HCT116 (cell line): ENCODE results near the gene KNSTRN.

ENCODE experiments used
- CTCF ChIP-seq, 3 experiments: fragments of 200-600 bp in 1 of 3; sonication (generic) in 1 of 3; IDR thresholded peaks in 2 of 3; conservative IDR thresholded peaks in 1 of 3; 2 replicates each; pipeline ENCODE4 v1.5.1; 2012 to 2017; ENCODE audit warnings: low read depth in 2 of 3, low read length in 2 of 3, antibody characterized with exemption in 1 of 3, borderline replicate concordance in 1 of 3, control low read depth in 1 of 3, mild to moderate bottlenecking in 1 of 3, mixed read lengths in 1 of 3, mixed run types in 1 of 3, moderate library complexity in 1 of 3; ENCODE audit not compliant: insufficient read depth in 1 of 3
- EZH2 ChIP-seq: fragments of 200-600 bp; sonication (generic); IDR thresholded peaks from 2 replicates; pipeline ENCODE4 v1.6.1; 2017; ENCODE audit warnings: antibody characterized with exemption, mixed run types
- EZH2phosphoT487 ChIP-seq: fragments of 200-600 bp; IDR thresholded peaks from 2 replicates; pipeline ENCODE4 v1.6.1; 2018; ENCODE audit warnings: antibody characterized with exemption, borderline replicate concordance
- FOSL1 ChIP-seq: IDR thresholded peaks from 2 replicates; pipeline ENCODE4 v1.6.1; 2012; ENCODE audit warnings: low read depth
- POLR2A ChIP-seq: IDR thresholded peaks from 2 replicates; pipeline ENCODE4 v1.7.0; 2011; ENCODE audit warnings: borderline replicate concordance; ENCODE audit not compliant: insufficient read depth, insufficient read length; ENCODE audit errors: extremely low read depth
- POLR2AphosphoS5 ChIP-seq: IDR thresholded peaks from 2 replicates; pipeline ENCODE4 v1.6.1; 2011; ENCODE audit warnings: mild to moderate bottlenecking, low read depth, low read length, moderate library complexity
- RAD21 ChIP-seq: IDR thresholded peaks from 2 replicates; pipeline ENCODE4 v1.6.1; 2012; ENCODE audit warnings: low read depth, mild to moderate bottlenecking
- SRF ChIP-seq: IDR thresholded peaks from 2 replicates; pipeline ENCODE4 v1.6.1; 2012; ENCODE audit warnings: low read depth
- YY1 ChIP-seq: IDR thresholded peaks from 2 replicates; pipeline ENCODE4 v1.6.1; 2011; ENCODE audit warnings: low read length, low read depth, moderate library complexity, mild to moderate bottlenecking; ENCODE audit not compliant: insufficient replicate concordance; ENCODE audit errors: extremely low read depth
- ZNF274 ChIP-seq: fragments of 200-500 bp; sonication (Bioruptor generic); IDR thresholded peaks from 2 replicates; pipeline ENCODE4 v1.6.1; 2014; ENCODE audit warnings: mild to moderate bottlenecking, low read depth, low read length, inconsistent platforms

GRCh38 chr15:40440743-40441564, 58.4 kb downstream of the KNSTRN start, which contains the start of gene BAHD1:
- TF ChIP-seq EZH2phosphoT487 (no peak), ZNF274 (no peak), CTCF (IDR thresholded peaks at IDR 0.05 in 2 of 3, conservative IDR thresholded peaks at IDR 0.05 in 1 of 3; ENCODE audit: borderline replicate concordance in 1 of 3, insufficient read depth in 1 of 3, low read depth in 2 of 3, low read length in 2 of 3) (no peak), POLR2A (no peak), EZH2 (no peak), SRF (no peak), POLR2AphosphoS5 (no peak; the same call in 1 of the 2 replicates), YY1 (no peak), FOSL1 (no peak), RAD21 (no peak)
